Cerebellar nuclear complex (tissue), 1 donor: Measurements from ENCODE around the gene DENND5B.
"Not testable (repeated sequence)": the region's sequence is repeated elsewhere in the genome, so short reads cannot be mapped to it uniquely, and the experiment has no call there.

Experiments
- DNase-seq, 2 experiments: peaks; one replicate each; lab custom pipeline; 2025; lab: John Stamatoyannopoulos, UW

DENND5B gene

DNA sequence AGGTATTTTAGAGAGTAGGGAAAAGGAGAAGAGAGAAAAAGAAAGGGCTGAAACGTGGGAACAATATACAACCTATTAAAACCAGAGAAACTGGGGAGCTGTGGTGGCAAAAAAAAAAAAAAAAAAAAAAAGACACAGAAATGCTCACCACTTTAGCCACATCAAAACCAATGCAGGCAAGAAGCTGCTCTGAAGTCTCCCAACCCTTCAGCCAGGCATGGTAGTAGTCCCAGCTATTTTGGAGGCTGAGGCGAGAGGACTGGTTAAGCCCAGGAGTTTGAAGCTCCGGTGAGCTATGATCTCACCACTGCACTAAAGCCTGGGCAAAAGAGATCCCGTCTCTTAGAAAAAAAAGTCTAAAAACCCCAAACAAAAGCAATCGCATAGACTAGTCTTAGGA, 33.2 kb downstream of the DENND5B start:
- no peak for DNase-seq

- DNase-seq = not testable (repeated sequence)
Observed at GRCh38 chr12:31555466-31555865, 35.5 kb downstream of the DENND5B start.

DNA sequence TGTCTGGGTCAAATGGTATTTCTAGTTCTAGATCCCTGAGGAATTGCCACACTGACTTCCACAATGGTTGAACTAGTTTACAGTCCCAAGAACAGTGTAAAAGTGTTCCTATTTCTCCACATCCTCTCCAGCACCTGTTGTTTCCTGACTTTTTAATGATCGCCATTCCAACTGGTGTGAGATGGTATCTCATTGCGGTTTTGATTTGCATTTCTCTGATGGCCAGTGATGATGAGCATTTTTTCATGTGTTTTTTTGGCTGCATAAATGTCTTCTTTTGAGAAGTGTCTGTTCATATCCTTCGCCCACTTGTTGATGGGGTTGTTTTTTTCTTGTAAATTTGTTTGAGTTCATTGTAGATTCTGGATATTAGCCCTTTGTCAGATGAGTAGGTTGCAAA, 40.3 kb downstream of the DENND5B start:
- DNase-seq = not testable (repeated sequence)

- no peak for DNase-seq
Observed at GRCh38 chr12:31536672-31537071, 54.3 kb downstream of the DENND5B start.

DNA sequence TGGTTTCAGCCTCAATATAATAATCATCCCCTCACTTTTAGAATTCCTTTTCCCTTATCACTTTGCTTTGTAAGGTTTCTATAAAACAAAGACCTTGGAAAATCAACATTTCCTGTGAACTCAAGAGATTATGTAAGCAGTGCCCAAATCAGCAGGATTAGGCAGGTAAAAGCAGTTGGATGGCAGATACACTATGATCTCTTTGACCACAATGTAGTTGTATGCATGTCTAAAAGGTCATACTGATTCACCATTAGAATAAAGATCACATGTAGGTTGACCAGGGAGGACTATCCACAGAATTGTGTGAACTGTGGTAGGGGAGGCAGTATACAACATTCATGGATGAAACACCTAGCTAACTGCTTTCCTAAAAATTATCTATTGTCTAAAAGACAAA, 57.5 kb downstream of the DENND5B start:
- DNase-seq = no peak

- DNase-seq = no peak
Observed at GRCh38 chr12:31531893-31532292, 59.0 kb downstream of the DENND5B start.

- DNase-seq = no peak
Observed at GRCh38 chr12:31528095-31528494, 62.8 kb downstream of the DENND5B start.

GRCh38 chr12:31527083-31527482, 63.9 kb downstream of the DENND5B start:
- no peak for DNase-seq

GRCh38 chr12:31526158-31526546, 64.8 kb downstream of the DENND5B start:
- DNase-seq = no peak

DNA sequence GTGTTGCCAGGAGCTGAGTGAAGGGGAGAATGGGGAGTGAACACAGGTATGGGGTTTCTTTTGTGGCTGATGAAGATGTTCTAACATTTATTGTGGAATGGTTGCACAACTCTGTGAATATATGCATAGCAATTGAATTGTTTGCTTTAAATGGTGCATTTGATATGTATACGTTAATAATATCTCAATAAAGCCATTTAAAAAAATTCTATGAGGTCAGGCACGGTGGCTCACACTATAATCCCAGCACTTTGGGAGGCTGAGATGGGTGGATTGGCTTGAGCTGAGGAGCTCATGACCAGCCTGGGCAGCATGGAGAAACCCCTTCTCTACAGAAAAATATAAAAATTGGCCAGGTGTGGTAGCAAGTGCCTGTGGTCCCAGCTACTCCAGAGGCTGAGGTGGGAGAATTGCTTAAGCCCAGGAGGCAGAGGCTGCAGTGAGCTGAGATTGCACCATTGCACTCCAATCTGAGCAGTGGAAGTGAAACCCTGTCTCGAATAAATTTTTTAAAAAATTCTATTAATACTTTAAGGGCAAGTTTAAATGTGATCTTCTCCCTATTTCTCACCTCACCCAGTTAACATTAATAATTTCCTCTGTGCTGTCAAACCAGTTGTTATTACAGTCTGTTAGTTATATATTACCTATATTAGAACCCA, 65.3 kb downstream of the DENND5B start:
- DNase-seq = no peak

DNA sequence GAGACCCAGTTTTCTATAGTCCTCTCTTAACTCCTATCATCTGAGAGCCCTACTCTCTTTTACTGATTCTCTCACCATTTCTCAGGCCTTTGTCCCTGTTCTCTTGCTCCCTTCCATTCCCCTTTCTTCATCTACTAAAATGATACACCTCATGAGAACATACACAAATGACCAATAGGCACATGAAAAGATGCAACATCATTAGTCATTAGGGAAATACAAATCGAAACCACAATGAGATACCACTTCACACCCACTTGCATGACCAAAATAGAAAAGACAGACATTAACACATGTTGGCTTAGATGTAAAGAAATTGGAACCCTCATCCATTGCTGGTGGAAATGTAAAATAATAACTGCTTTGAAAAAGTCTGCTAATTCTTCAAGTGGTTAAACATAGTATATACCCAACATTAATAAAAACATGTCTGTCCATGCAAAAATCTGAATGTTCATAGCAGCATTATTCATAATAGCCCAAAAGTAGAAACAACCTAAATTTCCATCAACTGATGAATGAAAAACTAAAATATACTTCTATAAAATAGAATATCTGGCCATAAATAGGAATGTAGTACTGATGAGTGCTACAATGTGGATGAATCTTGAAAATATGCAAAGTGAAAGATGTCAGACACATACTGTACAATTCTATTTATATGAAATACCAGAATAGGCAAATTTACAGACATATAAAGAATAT, 66.0 kb downstream of the DENND5B start:
- DNase-seq = no peak

- no peak for DNase-seq
Observed at GRCh38 chr12:31523306-31523705, 67.6 kb downstream of the DENND5B start.

DNA sequence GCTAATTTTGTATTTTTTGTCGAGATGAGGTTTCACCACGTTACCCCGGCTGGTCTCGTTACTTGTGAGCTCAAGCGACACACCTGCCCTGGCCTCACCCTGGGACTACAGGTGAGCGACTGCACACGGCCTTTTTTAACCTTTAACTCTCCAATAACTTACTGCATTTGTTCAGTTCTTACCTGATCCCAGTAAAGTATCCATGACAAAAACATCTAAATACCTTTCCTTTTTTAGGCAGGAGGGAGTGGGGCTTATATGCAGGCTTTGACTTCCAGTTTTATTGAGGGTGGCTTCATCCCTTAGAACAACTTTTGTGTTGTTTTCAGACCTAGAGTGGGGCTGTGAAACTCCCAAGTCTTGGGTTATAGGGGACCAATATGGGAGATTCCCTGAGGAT, 68.3 kb downstream of the DENND5B start:
- no peak for DNase-seq

GRCh38 chr12:31521964-31522363, 69.0 kb downstream of the DENND5B start:
- DNase-seq = no peak

DNA sequence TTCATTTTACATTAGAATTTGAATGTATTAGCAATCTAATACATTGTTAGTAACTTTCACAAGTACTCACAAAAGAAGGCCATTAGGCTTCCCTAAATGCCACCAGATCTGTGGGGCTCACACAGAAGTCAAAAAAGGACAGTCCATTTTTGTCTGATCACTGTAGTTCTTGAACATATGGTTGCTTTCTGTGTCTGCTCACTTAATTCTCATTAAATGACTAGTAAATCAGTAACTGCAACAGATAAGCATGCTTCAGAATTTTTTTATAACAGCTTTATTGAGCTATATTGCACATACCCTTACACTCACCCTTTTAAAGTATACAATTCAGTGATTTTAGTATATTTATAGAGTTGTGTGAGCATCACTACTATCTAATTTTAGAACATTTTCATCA, 71.4 kb downstream of the DENND5B start:
- DNase-seq = no peak

DNA sequence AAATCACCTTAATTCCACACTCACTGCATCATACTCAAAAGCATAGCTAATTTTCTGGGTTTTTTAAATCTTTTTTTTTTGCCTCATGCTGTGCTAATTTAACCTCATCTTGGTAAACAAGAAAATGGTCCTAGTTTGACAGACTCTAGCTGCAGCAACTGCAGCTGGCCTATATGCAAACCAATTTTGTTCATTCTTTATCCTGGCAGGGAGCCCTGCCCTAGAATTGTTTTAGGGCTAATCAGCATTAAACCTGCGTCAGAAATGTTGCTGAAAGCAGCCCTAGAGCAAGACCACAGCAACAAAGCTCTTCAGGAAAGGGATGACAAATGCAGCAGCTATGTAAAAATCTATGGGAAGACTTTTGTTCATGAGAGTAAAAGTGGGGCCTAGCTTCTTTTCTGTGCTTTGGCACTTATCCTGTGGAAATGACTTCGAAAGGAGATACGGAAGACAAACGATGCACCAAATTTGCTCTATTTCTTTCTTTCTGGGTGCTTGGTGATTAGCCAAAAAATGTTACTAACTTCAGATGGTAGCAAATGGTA, 72.2 kb downstream of the DENND5B start:
- DNase-seq = no peak

GRCh38 chr12:31517994-31518393, 72.9 kb downstream of the DENND5B start:
- DNase-seq = no peak

GRCh38 chr12:31516702-31517101, 74.2 kb downstream of the DENND5B start:
- no peak for DNase-seq

DNA sequence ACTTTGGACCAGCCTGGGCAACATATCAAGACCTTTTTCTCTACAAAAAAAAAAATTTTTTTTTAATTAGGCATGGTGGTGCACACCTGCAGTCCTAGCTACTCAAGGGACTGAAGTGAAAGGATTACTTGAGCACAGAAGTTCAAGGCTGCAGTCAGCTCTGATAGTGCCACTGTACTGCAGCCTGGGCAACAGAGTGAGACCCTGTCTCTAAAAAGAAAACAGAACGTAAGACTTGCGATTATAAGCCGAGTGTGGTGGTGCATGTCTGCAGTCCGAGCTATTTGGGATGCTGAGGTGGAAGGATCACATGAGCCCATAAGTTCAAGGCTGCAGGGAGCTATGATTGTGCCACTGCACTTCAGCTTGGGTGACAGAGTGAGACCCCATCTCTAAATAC, 76.0 kb downstream of the DENND5B start:
- DNase-seq = no peak

DNA sequence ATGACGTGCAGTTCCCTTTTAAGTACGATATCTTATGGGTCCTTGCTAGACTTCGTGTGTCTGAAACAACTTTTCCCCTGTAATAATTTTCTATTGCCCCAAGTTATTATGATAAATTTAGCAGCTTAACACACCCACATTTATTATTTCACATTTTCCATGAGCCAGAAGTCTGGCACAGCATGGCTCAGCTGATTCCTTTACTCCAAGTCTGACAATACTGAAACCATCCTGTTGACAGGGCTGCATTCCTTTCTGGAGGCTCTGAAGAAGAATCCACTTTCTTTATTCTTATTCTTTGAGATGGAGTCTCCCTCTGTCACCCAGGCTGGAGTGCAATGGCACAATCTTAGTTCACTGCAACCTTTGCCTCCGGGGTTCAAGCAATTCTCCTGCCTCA, 80.9 kb downstream of the DENND5B start:
- DNase-seq = no peak

GRCh38 chr12:31508436-31509150, 82.3 kb downstream of the DENND5B start:
- DNase-seq = no peak

GRCh38 chr12:31507966-31508365, 83.0 kb downstream of the DENND5B start:
- no peak for DNase-seq
